K562 (cell line): ENCODE measurements around the gene CD52. TPM values are rescaled to one million over a fixed set of nuclear protein-coding genes. Genes with fewer than 3 reads are reported as not detected.

ENCODE experiments used
- C11orf30 ChIP-seq: fragments of 450-650 bp; IDR thresholded peaks from 2 replicates; pipeline ENCODE4 v1.6.1; 2016; ENCODE audit warnings: low read depth, mild to moderate bottlenecking
- CSDE1 ChIP-seq, 2 experiments: fragments of 450-650 bp; IDR thresholded peaks; 2 replicates each; pipeline ENCODE4 v1.6.1; 2016; ENCODE audit warnings: mild to moderate bottlenecking in 1 of 2
- CXXC5 ChIP-seq: fragments of 250-450 bp; sonication (Bioruptor Pico); IDR thresholded peaks from 2 replicates; pipeline ENCODE4 v1.8.0; 2022; ENCODE audit warnings: inconsistent platforms, mild to moderate bottlenecking, moderate library complexity
- MYC ChIP-seq, 2 experiments: fragments of 250-450 bp in 1 of 2; sonication (Bioruptor Pico) in 1 of 2; IDR thresholded peaks; 2 replicates each; pipeline versions ENCODE4 v1.5.1 to v1.6.1; 2012 to 2021; ENCODE audit warnings: low read depth in 2 of 2, borderline replicate concordance in 1 of 2, improper control_type of control experiment in 1 of 2, low read length in 1 of 2, mild to moderate bottlenecking in 1 of 2, moderate library complexity in 1 of 2
- PKNOX1 ChIP-seq: fragments of 450-650 bp; IDR thresholded peaks from 2 replicates; pipeline ENCODE4 v1.6.1; 2016
- RAD21 ChIP-seq, 2 experiments: fragments of 250-450 bp in 1 of 2; fragments of 450-650 bp in 1 of 2; sonication (Bioruptor Pico) in 1 of 2; formaldehyde crosslinking in 1 of 2; IDR thresholded peaks in 1 of 2; conservative IDR thresholded peaks in 1 of 2; 2 replicates each; pipeline versions ENCODE4 v1.4.0 to v1.8.0; 2020 to 2022; ENCODE audit warnings: mild to moderate bottlenecking in 2 of 2, moderate library complexity in 1 of 2
- REST ChIP-seq, 2 experiments: fragments of 450-650 bp; formaldehyde crosslinking in 1 of 2; IDR thresholded peaks; 2 replicates each; pipeline versions ENCODE4 v1.4.0 to v1.6.1; 2014 to 2020; ENCODE audit warnings: mild to moderate bottlenecking in 2 of 2, borderline replicate concordance in 1 of 2, low read depth in 1 of 2
- SMAD4 ChIP-seq: fragments of 250-450 bp; sonication (Bioruptor Pico); conservative IDR thresholded peaks from 2 replicates; pipeline ENCODE4 v1.8.0; 2021; ENCODE audit warnings: inconsistent platforms, mild to moderate bottlenecking, moderate library complexity
- TRIM28 ChIP-seq: fragments of 450-650 bp; IDR thresholded peaks from 2 replicates; pipeline ENCODE4 v1.6.1; 2017
- U2AF1 ChIP-seq: fragments of 200-400 bp; formaldehyde crosslinking; optimal IDR thresholded peaks from 2 replicates; pipeline ENCODE3; 2017; ENCODE audit warnings: mild to moderate bottlenecking, low read depth, low read length, moderate library complexity
- ZBTB5 ChIP-seq: fragments of 450-650 bp; IDR thresholded peaks from 2 replicates; pipeline ENCODE4 v1.6.1; 2017; ENCODE audit warnings: antibody characterized with exemption
- ZNF184 ChIP-seq: sonication (generic); formaldehyde crosslinking; IDR thresholded peaks from 2 replicates; pipeline ENCODE4 v1.5.0; 2020; ENCODE audit warnings: missing genetic modification reagents
- ZNF277 ChIP-seq: fragments of 250-450 bp; sonication (Bioruptor Pico); IDR thresholded peaks from 2 replicates; pipeline ENCODE4 v1.8.0; 2022; ENCODE audit warnings: inconsistent platforms, mild to moderate bottlenecking, moderate library complexity, borderline replicate concordance
- ZNF696 ChIP-seq: fragments of 250-450 bp; sonication (Bioruptor Pico); conservative IDR thresholded peaks from 2 replicates; pipeline ENCODE4 v1.4.0; 2020; ENCODE audit warnings: mild to moderate bottlenecking, moderate library complexity
- polyA plus RNA-seq, 8 experiments: library from polyadenylated mRNA; depleted of rRNA in 4 of 8; stranded (reverse) in 5 of 8; unstranded in 3 of 8; fragments of >200 nt; fragmentation: Nextera tagmentation in 2 of 8; fragmentation: Illumina TruSeq in 1 of 8; extraction: Ambion mirVana in 2 of 8; extraction: Trizol in 1 of 8; gene quantifications; 2 replicates each; pipeline versions ENCODE4 v1.2.1 to v1.2.3, GENCODE V29; 2011 to 2014; ENCODE audit warnings: inconsistent platforms in 1 of 8, missing spikeins in 1 of 8
- total RNA-seq, 7 experiments: library from RNA; depleted of rRNA in 6 of 7; stranded (reverse); fragments of >200 nt in 6 of 7; fragmentation: Illumina TruSeq in 2 of 7; extraction: Trizol in 2 of 7; gene quantifications; 2 replicates each; pipeline versions ENCODE4 v1.2.1 to v1.2.3, GENCODE V29; 2011 to 2021; ENCODE audit warnings: low replicate concordance in 1 of 7

Gene CD52
- total and polyA plus RNA-seq, 9 of the 15 experiments (the other 6 are each of a cell fraction or from before 2014, with no cell fraction given) = 34.9 to 488 (median 173) TPM

GRCh38 chr1:26287033-26287711 lies 30.6 kb upstream of the CD52 start (continued):
- TF ChIP-seq RAD21 (CRISPR knock-in tag; conservative IDR thresholded peaks at IDR 0.05 in 1 of 2, IDR thresholded peaks at IDR 0.05 in 1 of 2) = peak in 1 of 2 experiments; percentile 29; a peak in 2 of 4 replicates
- TF ChIP-seq MYC (IDR thresholded peaks at IDR 0.05; ENCODE audit: low read depth, low read length) = peak; percentile 81; the same call in 1 of the 2 replicates
- no peak for TF ChIP-seq MYC (CRISPR knock-in tag; IDR thresholded peaks at IDR 0.05; ENCODE audit: borderline replicate concordance, low read depth)
- TF ChIP-seq C11orf30 = no peak
- TF ChIP-seq CSDE1 (IDR thresholded peaks at IDR 0.05) = no peak
- no peak for TF ChIP-seq ZNF696
- no peak for TF ChIP-seq TRIM28
- no peak for TF ChIP-seq ZNF277 (CRISPR knock-in tag)
- no peak for TF ChIP-seq U2AF1
- no peak for TF ChIP-seq ZBTB5
- TF ChIP-seq PKNOX1 = peak; percentile 71
- peak; percentile 97 for TF ChIP-seq SMAD4 (CRISPR knock-in tag)
- TF ChIP-seq CXXC5 = peak; percentile 44; the same call in 1 of the 2 replicates
- TF ChIP-seq REST (IDR thresholded peaks at IDR 0.05; ENCODE audit: borderline replicate concordance) = peak; percentile 19; the same call in 1 of the 2 replicates
- TF ChIP-seq REST (CRISPR knock-in tag; IDR thresholded peaks at IDR 0.05; ENCODE audit: low read depth) = no peak
- no peak for TF ChIP-seq ZNF184 (CRISPR knock-in tag)
